Skin epidermis (tissue), 12 donors: Measurements from ENCODE around the gene PDE2A.

ENCODE experiments used
- H3K27ac ChIP-seq, 21 experiments: fragments of 200-600 bp; sonication (generic) in 11 of 21; one replicate each; pipeline ENCODE4 v1.5.0; 2020; ENCODE audit warnings: mild to moderate bottlenecking in 3 of 21, inconsistent platforms in 2 of 21, moderate library complexity in 2 of 21
- H3K4me3 ChIP-seq, 7 experiments: fragments of 200-600 bp; sonication (generic) in 2 of 7; one replicate each; pipeline ENCODE4 v1.5.0; 2020; ENCODE audit warnings: inconsistent platforms in 2 of 7, mild to moderate bottlenecking in 2 of 7, moderate library complexity in 1 of 7

Gene PDE2A

GRCh38 chr11:72705442-72706365, 31.5 kb upstream of the PDE2A start:
- H3K27ac ChIP-seq = peak overlapping the region in 1 of 21 experiments; percentile 1

GRCh38 chr11:72704783-72705265, 30.6 kb upstream of the PDE2A start:
- peak overlapping the region in 2 of 21 experiments; percentile 4 to 60 for H3K27ac ChIP-seq
- no peak overlapping the region for H3K4me3 ChIP-seq

More at GRCh38 chr11:72705442-72706365, 31.5 kb upstream of the PDE2A start:
- H3K4me3 ChIP-seq = no peak overlapping the region

GRCh38 chr11:72704028-72704782, 30.0 kb upstream of the PDE2A start:
- H3K4me3 ChIP-seq = no peak overlapping the region
- peak overlapping the region in 15 of 21 experiments; percentile 1 to 70 (median 49) for H3K27ac ChIP-seq

- Histone ChIP-seq H3K4me3 (peak overlapping the region in 1 of 7 experiments; percentile 40), H3K27ac (peak overlapping the region in 18 of 21 experiments; percentile 1 to 70 (median 55))
Observed at GRCh38 chr11:72703267-72704008, 29.2 kb upstream of the PDE2A start.

GRCh38 chr11:72702577-72703241, 28.5 kb upstream of the PDE2A start:
- Histone ChIP-seq H3K27ac (peak overlapping the region in 18 of 21 experiments; percentile 1 to 70 (median 37)), H3K4me3 (peak overlapping the region in 4 of 7 experiments; percentile 3 to 40 (median 6))

- Histone ChIP-seq H3K27ac (peak overlapping the region in 12 of 21 experiments; percentile 1 to 70 (median 44)), H3K4me3 (peak overlapping the region in 2 of 7 experiments; percentile 6 to 40)
Observed at GRCh38 chr11:72702096-72702495, 27.9 kb upstream of the PDE2A start.

GRCh38 chr11:72701466-72701865, 27.2 kb upstream of the PDE2A start:
- H3K27ac ChIP-seq = peak overlapping the region in 2 of 21 experiments; percentile 7 to 62
- no peak overlapping the region for H3K4me3 ChIP-seq

- Histone ChIP-seq H3K4me3 (no peak overlapping the region), H3K27ac (peak overlapping the region in 3 of 21 experiments; percentile 1 to 41 (median 9))
Observed at GRCh38 chr11:72700146-72700545, 25.9 kb upstream of the PDE2A start.

- Histone ChIP-seq H3K27ac (peak overlapping the region in 2 of 21 experiments; percentile 16 to 41), H3K4me3 (no peak overlapping the region)
Observed at GRCh38 chr11:72697814-72698213, 23.6 kb upstream of the PDE2A start.

- H3K27ac ChIP-seq = peak overlapping the region in 3 of 21 experiments; percentile 16 to 41 (median 16)
- H3K4me3 ChIP-seq = no peak overlapping the region
Observed at GRCh38 chr11:72696866-72697700, 22.9 kb upstream of the PDE2A start.

GRCh38 chr11:72695354-72695753, 21.1 kb upstream of the PDE2A start:
- H3K4me3 ChIP-seq = no peak overlapping the region
- no peak overlapping the region for H3K27ac ChIP-seq

GRCh38 chr11:72693271-72693968, 19.2 kb upstream of the PDE2A start:
- no peak overlapping the region for H3K4me3 ChIP-seq
- H3K27ac ChIP-seq = no peak overlapping the region

GRCh38 chr11:72692498-72693237, 18.4 kb upstream of the PDE2A start:
- no peak overlapping the region for H3K27ac ChIP-seq
- H3K4me3 ChIP-seq = no peak overlapping the region

- Histone ChIP-seq H3K4me3 (no peak overlapping the region), H3K27ac (no peak overlapping the region)
Observed at GRCh38 chr11:72690166-72690565, 15.9 kb upstream of the PDE2A start.

GRCh38 chr11:72688929-72689328, 14.7 kb upstream of the PDE2A start:
- Histone ChIP-seq H3K4me3 (no peak overlapping the region), H3K27ac (peak overlapping the region in 7 of 21 experiments; percentile 16 to 72 (median 34))

GRCh38 chr11:72688486-72688885, 14.3 kb upstream of the PDE2A start:
- Histone ChIP-seq H3K4me3 (no peak overlapping the region), H3K27ac (peak overlapping the region in 8 of 21 experiments; percentile 20 to 72 (median 40))

- Histone ChIP-seq H3K4me3 (no peak overlapping the region), H3K27ac (peak overlapping the region in 14 of 21 experiments; percentile 4 to 82 (median 69))
Observed at GRCh38 chr11:72687326-72687725, 13.1 kb upstream of the PDE2A start.
